Esophagus squamous epithelium (tissue), 5 donors: ENCODE results near the gene BANP. TPM values are rescaled to one million over a fixed set of nuclear protein-coding genes. Genes with fewer than 3 reads are reported as not detected.

Experiments used
- DNase-seq: peaks from one replicate; lab custom pipeline; 2025; lab: John Stamatoyannopoulos, UW
- H3K27ac ChIP-seq, 4 donors: fragments of 200-600 bp; sonication (generic); one replicate each; pipeline ENCODE4 v1.5.1; 2016 to 2019; ENCODE audit warnings: mild to moderate bottlenecking in 1 of 4
- H3K27me3 ChIP-seq, 4 donors: fragments of 200-600 bp; sonication (generic); 1 replicate in 3 of 4; 2 replicates in 1 of 4; pipeline versions ENCODE4 v1.5.1 to v1.6.0; 2017 to 2021; ENCODE audit warnings: antibody characterized with exemption in 1 of 4
- H3K36me3 ChIP-seq, 3 donors: fragments of 200-600 bp; sonication (generic); one replicate each; pipeline ENCODE4 v1.5.1; 2016 to 2019
- H3K4me1 ChIP-seq, 3 donors: fragments of 200-600 bp; sonication (generic); one replicate each; pipeline ENCODE4 v1.5.1; 2017 to 2019
- H3K4me3 ChIP-seq, 4 donors: fragments of 200-600 bp; sonication (generic); 1 replicate in 3 of 4; 2 replicates in 1 of 4; pipeline ENCODE4 v1.5.1; 2016 to 2019; ENCODE audit warnings: mild to moderate bottlenecking in 2 of 4, moderate library complexity in 1 of 4
- H3K9me3 ChIP-seq, 3 donors: fragments of 200-600 bp; sonication (generic); one replicate each; pipeline ENCODE4 v1.5.1; 2016 to 2019
- CTCF ChIP-seq, 6 experiments: fragments of 450-650 bp in 4 of 6; fragments of 200-600 bp in 2 of 6; sonication (generic) in 2 of 6; IDR thresholded peaks; one replicate each; pipeline ENCODE4 v1.5.1; 2016 to 2019; ENCODE audit warnings: antibody characterized with exemption in 6 of 6, mild to moderate bottlenecking in 4 of 6, moderate library complexity in 4 of 6
- POLR2A ChIP-seq, 4 donors: fragments of 450-650 bp; IDR thresholded peaks; one replicate each; pipeline ENCODE4 v1.6.1; 2017; ENCODE audit warnings: antibody characterized with exemption in 4 of 4, mild to moderate bottlenecking in 4 of 4, moderate library complexity in 3 of 4
- WGBS, 2 donors: methylation state at CpG; one replicate each; pipeline ENCODE4 v1.1.5; 2018; 5-methylcytosine and 5-hydroxymethylcytosine counted together
- intact Hi-C: fragments of 100-400 bp; cut with DNase I; formaldehyde crosslinking; loops from one replicate; pipeline ENCODE4 v1.15.0; 2022
- total RNA-seq, 4 donors: library from RNA; depleted of rRNA; stranded (reverse); fragments of >200 nt; gene quantifications; one replicate each; pipeline ENCODE4 v1.1.0, GENCODE V29; 2016
- donor health status: DM: yes; HTN: yes; CAD: no.

The BANP gene
- total RNA-seq, 4 donors from 2014 or later, result 13.8 to 19.9 (median 14.1) TPM

- no peak for DNase-seq
- no peak overlapping the region for H3K4me3 ChIP-seq
- H3K4me1 ChIP-seq, result peaks cover 20 to 63% (median 34%) of the 10 kb centered on the region in 3 donors
- H3K27me3 ChIP-seq, result no peaks in the 10 kb centered on the region
- TF ChIP-seq CTCF (IDR thresholded peaks at IDR 0.05), result no peak
- no peak for TF ChIP-seq POLR2A (IDR thresholded peaks at IDR 0.05)
- H3K9me3 ChIP-seq, result no peaks in the 10 kb centered on the region
- peak overlapping the region in 1 of 4 donors; percentile 99 for H3K27ac ChIP-seq
- peaks cover 0 to 35% (median 0%) of the 10 kb centered on the region in 3 donors for H3K36me3 ChIP-seq
- WGBS, 2 donors, result 87 to 88% methylated on average over 19 to 30 of the region's 34 CpGs
- intact Hi-C loops, result no loop called here
Observed at GRCh38 chr16:87957296-87958094, 6.3 kb downstream of the BANP start.

- intact Hi-C loops, result no loop called here
- Histone ChIP-seq H3K36me3 (peaks cover 0 to 35% (median 0%) of the 10 kb centered on the region in 3 donors), H3K27ac (no peak overlapping the region), H3K4me3 (no peak overlapping the region), H3K9me3 (no peaks in the 10 kb centered on the region), H3K4me1 (peaks cover 10 to 62% (median 23%) of the 10 kb centered on the region in 3 donors), H3K27me3 (no peaks in the 10 kb centered on the region)
- no peak for TF ChIP-seq POLR2A (IDR thresholded peaks at IDR 0.05)
- TF ChIP-seq CTCF (IDR thresholded peaks at IDR 0.05), result no peak
- WGBS, 2 donors, result 78 to 87% methylated on average over 8 to 9 of the region's 9 CpGs
- DNase-seq, result no peak
Observed at GRCh38 chr16:87958632-87959031, 7.4 kb downstream of the BANP start.

- H3K4me3 ChIP-seq, result no peak overlapping the region
- H3K27me3 ChIP-seq, result no peaks in the 10 kb centered on the region
- intact Hi-C loops, result no loop called here
- TF ChIP-seq CTCF (IDR thresholded peaks at IDR 0.05), result no peak
- TF ChIP-seq POLR2A (IDR thresholded peaks at IDR 0.05), result no peak
- no peak for DNase-seq
- H3K9me3 ChIP-seq, result no peaks in the 10 kb centered on the region
- H3K27ac ChIP-seq, result peak overlapping the region in 1 of 4 donors; percentile 19
- 70 to 85% methylated on average over 20 to 23 of the region's 23 CpGs for WGBS, 2 donors
- H3K4me1 ChIP-seq, result peaks cover 6 to 62% (median 22%) of the 10 kb centered on the region in 3 donors
- H3K36me3 ChIP-seq, result peaks cover 0 to 30% (median 0%) of the 10 kb centered on the region in 3 donors
Observed at GRCh38 chr16:87959391-87959990, 8.3 kb downstream of the BANP start.

GRCh38 chr16:87960296-87960695, 9.1 kb downstream of the BANP start:
- Histone ChIP-seq H3K27me3 (no peaks in the 10 kb centered on the region), H3K4me1 (peaks cover 6 to 62% (median 17%) of the 10 kb centered on the region in 3 donors), H3K4me3 (no peak overlapping the region), H3K9me3 (no peaks in the 10 kb centered on the region), H3K36me3 (peaks cover 0 to 22% (median 0%) of the 10 kb centered on the region in 3 donors), H3K27ac (no peak overlapping the region)
- 78 to 79% methylated on average over 5 of the region's 5 CpGs for WGBS, 2 donors
- no peak for DNase-seq
- TF ChIP-seq CTCF (IDR thresholded peaks at IDR 0.05), result no peak
- TF ChIP-seq POLR2A (IDR thresholded peaks at IDR 0.05), result no peak
- intact Hi-C loops, result no loop called here

GRCh38 chr16:87960852-87961251, 9.6 kb downstream of the BANP start:
- no peaks in the 10 kb centered on the region for H3K9me3 ChIP-seq
- H3K27me3 ChIP-seq, result no peaks in the 10 kb centered on the region
- TF ChIP-seq POLR2A (IDR thresholded peaks at IDR 0.05), result no peak
- no peak for TF ChIP-seq CTCF (IDR thresholded peaks at IDR 0.05)
- intact Hi-C loops, result no loop called here
- peaks cover 10 to 62% (median 17%) of the 10 kb centered on the region in 3 donors for H3K4me1 ChIP-seq
- H3K36me3 ChIP-seq, result peaks cover 0 to 20% (median 0%) of the 10 kb centered on the region in 3 donors
- 88 to 93% methylated on average over 8 of the region's 8 CpGs for WGBS, 2 donors
- no peak overlapping the region for H3K27ac ChIP-seq
- no peak for DNase-seq
- no peak overlapping the region for H3K4me3 ChIP-seq
